Measurements from ENCODE around the gene CYB5R2. TPM values are rescaled to one million over a fixed set of nuclear protein-coding genes. Genes with fewer than 3 reads are reported as not detected.

The CYB5R2 gene
- total and polyA plus RNA-seq, 2 experiments from 2014 or later, result 40.9 to 56.2 TPM

GRCh38 chr11:7632211-7632610 is 41.1 kb downstream of the CYB5R2 start:
- no peaks in the 10 kb centered on the region for H3K9me2 ChIP-seq (ENCODE audit: insufficient read depth)
- H3K9me3 Mint-ChIP-seq, result no peaks in the 10 kb centered on the region
- H3K4me3 Mint-ChIP-seq, result no peak overlapping the region
- H3F3A ChIP-seq (replicated peaks; ENCODE audit: low read depth), result no peaks in the 10 kb centered on the region
- TF ChIP-seq ZNF331 (CRISPR knock-in tag; IDR thresholded peaks at IDR 0.05; ENCODE audit: low read depth), result no peak
- TF ChIP-seq, protein P1, sequence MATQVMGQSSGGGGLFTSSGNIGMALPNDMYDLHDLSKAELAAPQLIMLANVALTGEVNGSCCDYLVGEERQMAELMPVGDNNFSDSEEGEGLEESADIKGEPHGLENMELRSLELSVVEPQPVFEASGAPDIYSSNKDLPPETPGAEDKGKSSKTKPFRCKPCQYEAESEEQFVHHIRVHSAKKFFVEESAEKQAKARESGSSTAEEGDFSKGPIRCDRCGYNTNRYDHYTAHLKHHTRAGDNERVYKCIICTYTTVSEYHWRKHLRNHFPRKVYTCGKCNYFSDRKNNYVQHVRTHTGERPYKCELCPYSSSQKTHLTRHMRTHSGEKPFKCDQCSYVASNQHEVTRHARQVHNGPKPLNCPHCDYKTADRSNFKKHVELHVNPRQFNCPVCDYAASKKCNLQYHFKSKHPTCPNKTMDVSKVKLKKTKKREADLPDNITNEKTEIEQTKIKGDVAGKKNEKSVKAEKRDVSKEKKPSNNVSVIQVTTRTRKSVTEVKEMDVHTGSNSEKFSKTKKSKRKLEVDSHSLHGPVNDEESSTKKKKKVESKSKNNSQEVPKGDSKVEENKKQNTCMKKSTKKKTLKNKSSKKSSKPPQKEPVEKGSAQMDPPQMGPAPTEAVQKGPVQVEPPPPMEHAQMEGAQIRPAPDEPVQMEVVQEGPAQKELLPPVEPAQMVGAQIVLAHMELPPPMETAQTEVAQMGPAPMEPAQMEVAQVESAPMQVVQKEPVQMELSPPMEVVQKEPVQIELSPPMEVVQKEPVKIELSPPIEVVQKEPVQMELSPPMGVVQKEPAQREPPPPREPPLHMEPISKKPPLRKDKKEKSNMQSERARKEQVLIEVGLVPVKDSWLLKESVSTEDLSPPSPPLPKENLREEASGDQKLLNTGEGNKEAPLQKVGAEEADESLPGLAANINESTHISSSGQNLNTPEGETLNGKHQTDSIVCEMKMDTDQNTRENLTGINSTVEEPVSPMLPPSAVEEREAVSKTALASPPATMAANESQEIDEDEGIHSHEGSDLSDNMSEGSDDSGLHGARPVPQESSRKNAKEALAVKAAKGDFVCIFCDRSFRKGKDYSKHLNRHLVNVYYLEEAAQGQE (IDR thresholded peaks at IDR 0.05; ENCODE audit: unreplicated experiment), result no peak
- no peak for TF ChIP-seq JUNB (IDR thresholded peaks at IDR 0.05; ENCODE audit: unreplicated experiment)
- TF ChIP-seq, protein P2, sequence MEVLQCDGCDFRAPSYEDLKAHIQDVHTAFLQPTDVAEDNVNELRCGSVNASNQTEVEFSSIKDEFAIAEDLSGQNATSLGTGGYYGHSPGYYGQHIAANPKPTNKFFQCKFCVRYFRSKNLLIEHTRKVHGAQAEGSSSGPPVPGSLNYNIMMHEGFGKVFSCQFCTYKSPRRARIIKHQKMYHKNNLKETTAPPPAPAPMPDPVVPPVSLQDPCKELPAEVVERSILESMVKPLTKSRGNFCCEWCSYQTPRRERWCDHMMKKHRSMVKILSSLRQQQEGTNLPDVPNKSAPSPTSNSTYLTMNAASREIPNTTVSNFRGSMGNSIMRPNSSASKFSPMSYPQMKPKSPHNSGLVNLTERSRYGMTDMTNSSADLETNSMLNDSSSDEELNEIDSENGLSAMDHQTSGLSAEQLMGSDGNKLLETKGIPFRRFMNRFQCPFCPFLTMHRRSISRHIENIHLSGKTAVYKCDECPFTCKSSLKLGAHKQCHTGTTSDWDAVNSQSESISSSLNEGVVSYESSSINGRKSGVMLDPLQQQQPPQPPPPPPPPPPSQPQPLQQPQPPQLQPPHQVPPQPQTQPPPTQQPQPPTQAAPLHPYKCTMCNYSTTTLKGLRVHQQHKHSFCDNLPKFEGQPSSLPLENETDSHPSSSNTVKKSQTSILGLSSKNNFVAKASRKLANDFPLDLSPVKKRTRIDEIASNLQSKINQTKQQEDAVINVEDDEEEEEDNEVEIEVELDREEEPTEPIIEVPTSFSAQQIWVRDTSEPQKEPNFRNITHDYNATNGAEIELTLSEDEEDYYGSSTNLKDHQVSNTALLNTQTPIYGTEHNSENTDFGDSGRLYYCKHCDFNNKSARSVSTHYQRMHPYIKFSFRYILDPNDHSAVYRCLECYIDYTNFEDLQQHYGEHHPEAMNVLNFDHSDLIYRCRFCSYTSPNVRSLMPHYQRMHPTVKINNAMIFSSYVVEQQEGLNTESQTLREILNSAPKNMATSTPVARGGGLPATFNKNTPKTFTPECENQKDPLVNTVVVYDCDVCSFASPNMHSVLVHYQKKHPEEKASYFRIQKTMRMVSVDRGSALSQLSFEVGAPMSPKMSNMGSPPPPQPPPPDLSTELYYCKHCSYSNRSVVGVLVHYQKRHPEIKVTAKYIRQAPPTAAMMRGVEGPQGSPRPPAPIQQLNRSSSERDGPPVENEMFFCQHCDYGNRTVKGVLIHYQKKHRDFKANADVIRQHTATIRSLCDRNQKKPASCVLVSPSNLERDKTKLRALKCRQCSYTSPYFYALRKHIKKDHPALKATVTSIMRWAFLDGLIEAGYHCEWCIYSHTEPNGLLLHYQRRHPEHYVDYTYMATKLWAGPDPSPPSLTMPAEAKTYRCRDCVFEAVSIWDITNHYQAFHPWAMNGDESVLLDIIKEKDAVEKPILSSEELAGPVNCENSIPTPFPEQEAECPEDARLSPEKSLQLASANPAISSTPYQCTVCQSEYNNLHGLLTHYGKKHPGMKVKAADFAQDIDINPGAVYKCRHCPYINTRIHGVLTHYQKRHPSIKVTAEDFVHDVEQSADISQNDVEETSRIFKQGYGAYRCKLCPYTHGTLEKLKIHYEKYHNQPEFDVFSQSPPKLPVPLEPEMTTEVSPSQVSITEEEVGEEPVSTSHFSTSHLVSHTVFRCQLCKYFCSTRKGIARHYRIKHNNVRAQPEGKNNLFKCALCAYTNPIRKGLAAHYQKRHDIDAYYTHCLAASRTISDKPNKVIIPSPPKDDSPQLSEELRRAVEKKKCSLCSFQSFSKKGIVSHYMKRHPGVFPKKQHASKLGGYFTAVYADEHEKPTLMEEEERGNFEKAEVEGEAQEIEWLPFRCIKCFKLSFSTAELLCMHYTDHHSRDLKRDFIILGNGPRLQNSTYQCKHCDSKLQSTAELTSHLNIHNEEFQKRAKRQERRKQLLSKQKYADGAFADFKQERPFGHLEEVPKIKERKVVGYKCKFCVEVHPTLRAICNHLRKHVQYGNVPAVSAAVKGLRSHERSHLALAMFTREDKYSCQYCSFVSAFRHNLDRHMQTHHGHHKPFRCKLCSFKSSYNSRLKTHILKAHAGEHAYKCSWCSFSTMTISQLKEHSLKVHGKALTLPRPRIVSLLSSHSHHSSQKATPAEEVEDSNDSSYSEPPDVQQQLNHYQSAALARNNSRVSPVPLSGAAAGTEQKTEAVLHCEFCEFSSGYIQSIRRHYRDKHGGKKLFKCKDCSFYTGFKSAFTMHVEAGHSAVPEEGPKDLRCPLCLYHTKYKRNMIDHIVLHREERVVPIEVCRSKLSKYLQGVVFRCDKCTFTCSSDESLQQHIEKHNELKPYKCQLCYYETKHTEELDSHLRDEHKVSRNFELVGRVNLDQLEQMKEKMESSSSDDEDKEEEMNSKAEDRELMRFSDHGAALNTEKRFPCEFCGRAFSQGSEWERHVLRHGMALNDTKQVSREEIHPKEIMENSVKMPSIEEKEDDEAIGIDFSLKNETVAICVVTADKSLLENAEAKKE (CRISPR knock-in tag; IDR thresholded peaks at IDR 0.05), result no peak
- TF ChIP-seq STAT1 (IDR thresholded peaks at IDR 0.05; ENCODE audit: unreplicated experiment), result no peak
- no peak for TF ChIP-seq ETS1 (IDR thresholded peaks at IDR 0.05)
- TF ChIP-seq EZH2phosphoT487 (IDR thresholded peaks at IDR 0.05; ENCODE audit: unreplicated experiment), result no peak
- no peak for TF ChIP-seq ZNF114 (CRISPR knock-in tag; IDR thresholded peaks at IDR 0.05)
- TF ChIP-seq EZH2 (IDR thresholded peaks at IDR 0.05; ENCODE audit: low read depth, unreplicated experiment), result no peak
- no peak for TF ChIP-seq CTCF (conservative IDR thresholded peaks at IDR 0.05; ENCODE audit: low read depth in 2 of 2)
- no peak for TF ChIP-seq NANOG (IDR thresholded peaks at IDR 0.05; ENCODE audit: borderline replicate concordance)
- TF ChIP-seq CREB1 (CRISPR knock-in tag; IDR thresholded peaks at IDR 0.05; ENCODE audit: low read depth), result no peak
- no peak for TF ChIP-seq POLR2AphosphoS5 (IDR thresholded peaks at IDR 0.05; ENCODE audit: low read depth)
- no peak for ATAC-seq
- DNase-seq (ENCODE audit: low spot score), result no peak
- H3K4me1 ChIP-seq (ENCODE audit: insufficient read depth), result no peaks in the 10 kb centered on the region
- peaks cover 5% of the 10 kb centered on the region; the same call in 2 of the 3 replicates for H3K36me3 Mint-ChIP-seq (ENCODE audit: low read depth)
- no peaks in the 10 kb centered on the region for H3K36me3 ChIP-seq (ENCODE audit: insufficient read depth)
- no peak overlapping the region for H3K4me3 ChIP-seq
- H2AFZ ChIP-seq, result no peak overlapping the region
- no peaks in the 10 kb centered on the region for H3K27me3 ChIP-seq (ENCODE audit: insufficient read depth)
- peaks cover 11% of the 10 kb centered on the region for H3K4me1 Mint-ChIP-seq
- no peaks in the 10 kb centered on the region for H3K27me3 Mint-ChIP-seq (ENCODE audit: insufficient read depth, low read depth, poor library complexity)
- H3K4me2 ChIP-seq, result no peak overlapping the region
- no peaks in the 10 kb centered on the region for H3K79me2 ChIP-seq (replicated peaks; ENCODE audit: insufficient read depth)
- H3K27ac ChIP-seq (ENCODE audit: low read depth), result no peak overlapping the region
- no peak overlapping the region for H3K27ac Mint-ChIP-seq
- H4K20me1 ChIP-seq (replicated peaks; ENCODE audit: insufficient read depth), result no peaks in the 10 kb centered on the region
